Liver (tissue), 9 donors: ENCODE data around the gene TNFSF12. TPM values are rescaled to one million over a fixed set of nuclear protein-coding genes. Genes with fewer than 3 reads are reported as not detected.

ENCODE experiments used
- DNase-seq: peaks from one replicate; pipeline ENCODE4 v3.0.0-alpha.2; 2017; ENCODE audit warnings: low spot score
- H3K27ac ChIP-seq, 2 donors: one replicate each; pipeline ENCODE4 v1.7.0; 2013; ENCODE audit warnings: inconsistent platforms in 2 of 2, low read length in 2 of 2, control low read depth in 1 of 2, low read depth in 1 of 2, mild to moderate bottlenecking in 1 of 2
- H3K27me3 ChIP-seq, 4 donors: one replicate each; pipeline versions ENCODE4 v1.6.1 to v1.7.0; 2013; ENCODE audit warnings: low read length in 3 of 4, inconsistent platforms in 1 of 4, mild to moderate bottlenecking in 1 of 4, moderate library complexity in 1 of 4; ENCODE audit not compliant: control insufficient read depth in 4 of 4, insufficient read depth in 4 of 4
- H3K36me3 ChIP-seq, 4 donors: one replicate each; pipeline versions ENCODE4 v1.6.1 to v1.7.0; 2013; ENCODE audit warnings: low read length in 3 of 4, mild to moderate bottlenecking in 3 of 4, low read depth in 1 of 4, moderate library complexity in 1 of 4; ENCODE audit not compliant: control insufficient read depth in 4 of 4, insufficient read depth in 3 of 4
- H3K4me1 ChIP-seq, 4 donors: one replicate each; pipeline versions ENCODE4 v1.6.1 to v1.7.0; 2013; ENCODE audit warnings: low read length in 3 of 4, mild to moderate bottlenecking in 3 of 4, moderate library complexity in 1 of 4; ENCODE audit not compliant: control insufficient read depth in 4 of 4, insufficient read depth in 4 of 4
- H3K4me3 ChIP-seq, 3 donors: one replicate each; pipeline versions ENCODE4 v1.6.1 to v1.7.0; 2013; ENCODE audit warnings: low read length in 3 of 3, control low read depth in 1 of 3, low read depth in 1 of 3, mild to moderate bottlenecking in 1 of 3
- H3K9ac ChIP-seq, 2 donors: one replicate each; pipeline ENCODE4 v1.7.0; 2013; ENCODE audit warnings: low read length in 2 of 2, mild to moderate bottlenecking in 2 of 2, moderate library complexity in 2 of 2, control low read depth in 1 of 2, low read depth in 1 of 2
- H3K9me3 ChIP-seq, 4 donors: one replicate each; pipeline versions ENCODE4 v1.6.1 to v1.7.0; 2013; ENCODE audit warnings: low read length in 3 of 4; ENCODE audit not compliant: control insufficient read depth in 4 of 4
- ATF3 ChIP-seq: IDR thresholded peaks from 2 replicates; pipeline ENCODE4 v1.6.1; 2016; ENCODE audit warnings: antibody characterized with exemption
- CTCF ChIP-seq: fragments of 150-350 bp; IDR thresholded peaks from 2 replicates; pipeline ENCODE4 v1.5.1; 2017; ENCODE audit warnings: improper control_type of control experiment, low read depth, low read length; ENCODE audit not compliant: missing input control
- GABPA ChIP-seq, 2 donors: IDR thresholded peaks in 1 of 2; conservative IDR thresholded peaks in 1 of 2; 2 replicates each; pipeline ENCODE4 v1.6.1; 2016; ENCODE audit warnings: antibody characterized with exemption in 2 of 2, mild to moderate bottlenecking in 1 of 2, moderate library complexity in 1 of 2
- HNF4A ChIP-seq, 2 donors: conservative IDR thresholded peaks; 2 replicates each; pipeline ENCODE4 v1.6.1; 2016; ENCODE audit warnings: antibody characterized with exemption in 2 of 2, mild to moderate bottlenecking in 2 of 2
- HNF4G ChIP-seq: IDR thresholded peaks from 2 replicates; pipeline ENCODE4 v1.6.1; 2016; ENCODE audit warnings: antibody characterized with exemption
- NR2F2 ChIP-seq: IDR thresholded peaks from 2 replicates; pipeline ENCODE4 v1.6.1; 2016; ENCODE audit warnings: antibody characterized with exemption
- RAD21 ChIP-seq, 2 donors: IDR thresholded peaks; 2 replicates each; pipeline ENCODE4 v1.6.1; 2016; ENCODE audit warnings: antibody characterized with exemption in 2 of 2, mild to moderate bottlenecking in 2 of 2
- REST ChIP-seq: IDR thresholded peaks from 2 replicates; pipeline ENCODE4 v1.6.1; 2016; ENCODE audit warnings: antibody characterized with exemption, mild to moderate bottlenecking
- RXRA ChIP-seq, 2 donors: IDR thresholded peaks; 2 replicates each; pipeline ENCODE4 v1.6.1; 2017 to 2018; ENCODE audit warnings: antibody characterized with exemption in 2 of 2, mild to moderate bottlenecking in 1 of 2
- SP1 ChIP-seq: IDR thresholded peaks from 2 replicates; pipeline ENCODE4 v1.6.1; 2018; ENCODE audit warnings: antibody characterized with exemption, mild to moderate bottlenecking
- ZBTB33 ChIP-seq: IDR thresholded peaks from 2 replicates; pipeline ENCODE4 v1.6.1; 2016; ENCODE audit warnings: antibody characterized with exemption
- WGBS: extraction: QIAGEN DNeasy Blood & Tissue Kit; methylation state at CpG from one replicate; pipeline ENCODE4 v1.1.7; 2013; 5-methylcytosine and 5-hydroxymethylcytosine counted together
- polyA plus RNA-seq, 2 donors: library from polyadenylated mRNA; stranded (reverse) in 1 of 2; unstranded in 1 of 2; fragments of 200-250 nt in 1 of 2; fragments of >200 nt in 1 of 2; fragmentation: Nextera tagmentation in 1 of 2; extraction: Ambion mirVana in 1 of 2; gene quantifications; one replicate each; pipeline versions ENCODE4 v1.2.1 to v1.2.3, GENCODE V29; 2013 to 2015
- total RNA-seq, 2 donors: library from RNA; depleted of rRNA; stranded (reverse); fragments of >200 nt; gene quantifications; one replicate each; pipeline ENCODE4 v1.2.3, GENCODE V29; 2014
- donor health status: healthy.
- donor health status: healthy.
- donor health status: healthy.
- donor health status: healthy.
- donor health status: healthy.

Gene TNFSF12
- total and polyA plus RNA-seq, 4 donors, result 4.2 to 13.1 (median 5.4) TPM

GRCh38 chr17:7588553-7589203, 39.8 kb downstream of the TNFSF12 start:
- H3K36me3 ChIP-seq, result peaks cover 20 to 42% (median 27%) of the 10 kb centered on the region in 4 donors
- WGBS, result 84% methylated on average over 30 of the region's 30 CpGs
- H3K9me3 ChIP-seq, result no peaks in the 10 kb centered on the region
- no peaks in the 10 kb centered on the region for H3K27me3 ChIP-seq
- TF ChIP-seq GABPA (IDR thresholded peaks at IDR 0.05 in 1 of 2, conservative IDR thresholded peaks at IDR 0.05 in 1 of 2) (no peak), HNF4G (no peak), ATF3 (no peak), NR2F2 (no peak), RXRA (IDR thresholded peaks at IDR 0.05) (no peak), CTCF (no peak), REST (no peak)
- no peak for DNase-seq
- peaks cover 2 to 16% (median 5%) of the 10 kb centered on the region in 4 donors for H3K4me1 ChIP-seq
- H3K9ac ChIP-seq, result no peak overlapping the region
- no peak overlapping the region for H3K27ac ChIP-seq
- H3K4me3 ChIP-seq, result no peak overlapping the region

GRCh38 chr17:7589204-7589868, 40.5 kb downstream of the TNFSF12 start:
- no peak overlapping the region for H3K4me3 ChIP-seq
- H3K9me3 ChIP-seq, result no peaks in the 10 kb centered on the region
- TF ChIP-seq ZBTB33 (no peak), RAD21 (IDR thresholded peaks at IDR 0.05) (peak; percentile 76 to 88), CTCF (peak; percentile 73), SP1 (peak; percentile 27), HNF4A (conservative IDR thresholded peaks at IDR 0.05) (no peak)
- peak; percentile 77 for DNase-seq
- no peaks in the 10 kb centered on the region for H3K27me3 ChIP-seq
- peaks cover 24 to 49% (median 34%) of the 10 kb centered on the region in 4 donors for H3K36me3 ChIP-seq
- H3K27ac ChIP-seq, result no peak overlapping the region
- H3K4me1 ChIP-seq, result peaks cover 2 to 14% (median 5%) of the 10 kb centered on the region in 4 donors
- H3K9ac ChIP-seq, result no peak overlapping the region
- WGBS, result 37% methylated on average over 56 of the region's 56 CpGs
